SK-N-SH treated with all-trans-retinoic acid at 6 μM for 48 hours (cell line): ENCODE measurements around the gene USP7.
A peak's percentile ranks its signal among the peaks of the same experiment; 100 is the strongest.

ENCODE experiments used
- ATAC-seq: fragments of 200-7000 bp; cut with Tn5 transposase; 3 replicates; pipeline ENCODE4 v1.9.1; 2020; ENCODE audit warnings: mild to moderate bottlenecking, moderate library complexity
- ARNTL ChIP-seq: fragments of 450-650 bp; formaldehyde crosslinking; IDR thresholded peaks from 2 replicates; pipeline ENCODE4 v1.5.0; 2020; ENCODE audit warnings: low read depth, mild to moderate bottlenecking, moderate library complexity, borderline replicate concordance
- BACH2 ChIP-seq: fragments of 250-450 bp; sonication (Bioruptor Pico); IDR thresholded peaks from 2 replicates; pipeline ENCODE4 v1.9.0; 2021; ENCODE audit warnings: mild to moderate bottlenecking, borderline replicate concordance
- CREB5 ChIP-seq: fragments of 250-450 bp; sonication (Bioruptor Pico); IDR thresholded peaks from 2 replicates; pipeline ENCODE4 v1.5.1; 2020; ENCODE audit warnings: low read depth, mild to moderate bottlenecking, moderate library complexity
- CSDC2 ChIP-seq: fragments of 250-450 bp; sonication (Bioruptor Pico); IDR thresholded peaks from 2 replicates; pipeline ENCODE4 v1.5.0; 2020; ENCODE audit warnings: mild to moderate bottlenecking, moderate library complexity
- CSRNP3 ChIP-seq: fragments of 250-450 bp; sonication (Bioruptor Pico); IDR thresholded peaks from 2 replicates; pipeline ENCODE4 v1.5.1; 2021; ENCODE audit warnings: mild to moderate bottlenecking, moderate library complexity
- ESRRG ChIP-seq: fragments of 250-450 bp; sonication (Bioruptor Pico); IDR thresholded peaks from 2 replicates; pipeline ENCODE4 v1.6.1; 2021; ENCODE audit warnings: mild to moderate bottlenecking
- ISL1 ChIP-seq: fragments of 250-450 bp; sonication (Bioruptor Pico); IDR thresholded peaks from 2 replicates; pipeline ENCODE4 v2.1.2; 2022; ENCODE audit warnings: mild to moderate bottlenecking, moderate library complexity
- OSR1 ChIP-seq: fragments of 250-450 bp; sonication (Bioruptor Pico); IDR thresholded peaks from 2 replicates; pipeline ENCODE4 v1.8.0; 2022; ENCODE audit warnings: moderate library complexity, mild to moderate bottlenecking, inconsistent platforms
- PATZ1 ChIP-seq: fragments of 250-450 bp; sonication (Bioruptor Pico); IDR thresholded peaks from 2 replicates; pipeline ENCODE4 v1.8.0; 2020; ENCODE audit warnings: mild to moderate bottlenecking, moderate library complexity, borderline replicate concordance
- POU6F1 ChIP-seq: fragments of 250-450 bp; sonication (Bioruptor Pico); IDR thresholded peaks from 2 replicates; pipeline ENCODE4 v1.8.0; 2021; ENCODE audit warnings: low read depth, mild to moderate bottlenecking, moderate library complexity, borderline replicate concordance
- PPARA ChIP-seq: fragments of 250-450 bp; sonication (Bioruptor Pico); IDR thresholded peaks from 2 replicates; pipeline ENCODE4 v1.5.0; 2020; ENCODE audit warnings: mild to moderate bottlenecking, borderline replicate concordance
- RARB ChIP-seq: fragments of 250-450 bp; sonication (Bioruptor Pico); IDR thresholded peaks from 2 replicates; pipeline ENCODE4 v1.8.0; 2021; ENCODE audit warnings: mild to moderate bottlenecking, moderate library complexity
- SNAI2 ChIP-seq: fragments of 250-450 bp; sonication (Bioruptor Pico); IDR thresholded peaks from 2 replicates; pipeline ENCODE4 v1.5.0; 2020; ENCODE audit warnings: mild to moderate bottlenecking, moderate library complexity
- TCF4 ChIP-seq: fragments of 250-450 bp; sonication (Bioruptor Pico); IDR thresholded peaks from 2 replicates; pipeline ENCODE4 v1.8.0; 2021; ENCODE audit warnings: mild to moderate bottlenecking, moderate library complexity, borderline replicate concordance
- TOX ChIP-seq: fragments of 250-450 bp; sonication (Bioruptor Pico); IDR thresholded peaks from 2 replicates; pipeline ENCODE4 v1.8.0; 2021; ENCODE audit warnings: mild to moderate bottlenecking, moderate library complexity, borderline replicate concordance
- TSHZ2 ChIP-seq: fragments of 250-450 bp; sonication (Bioruptor Pico); IDR thresholded peaks from 2 replicates; pipeline ENCODE4 v1.5.0; 2020; ENCODE audit warnings: mild to moderate bottlenecking, moderate library complexity
- ZC3H10 ChIP-seq: fragments of 250-450 bp; sonication (Bioruptor Pico); IDR thresholded peaks from 2 replicates; pipeline ENCODE4 v1.5.1; 2021; ENCODE audit warnings: mild to moderate bottlenecking, moderate library complexity
- ZFP3 ChIP-seq: fragments of 250-450 bp; sonication (Bioruptor Pico); IDR thresholded peaks from 2 replicates; pipeline ENCODE4 v1.5.0; 2020; ENCODE audit warnings: mild to moderate bottlenecking, moderate library complexity
- ZFP30 ChIP-seq: fragments of 450-650 bp; formaldehyde crosslinking; IDR thresholded peaks from 2 replicates; pipeline ENCODE4 v1.5.0; 2022; ENCODE audit warnings: mild to moderate bottlenecking, moderate library complexity
- ZNF565 ChIP-seq: fragments of 450-650 bp; formaldehyde crosslinking; conservative IDR thresholded peaks from 2 replicates; pipeline ENCODE4 v1.5.0; 2020; ENCODE audit warnings: low read depth, mild to moderate bottlenecking, moderate library complexity
- ZNF8 ChIP-seq: fragments of 450-650 bp; formaldehyde crosslinking; IDR thresholded peaks from 2 replicates; pipeline ENCODE4 v1.5.0; 2020; ENCODE audit warnings: mild to moderate bottlenecking, moderate library complexity

USP7 gene

GRCh38 chr16:8867932-8868415 lies 95.7 kb downstream of the USP7 start:
- peak; percentile 0; the same call in 1 of the 3 replicates for ATAC-seq
- TF ChIP-seq RARB (CRISPR knock-in tag) (no peak), ZFP3 (CRISPR knock-in tag) (peak; percentile 83), ZC3H10 (no peak)

GRCh38 chr16:8867216-8867931 lies 96.3 kb downstream of the USP7 start:
- ATAC-seq = peak; percentile 31
- TF ChIP-seq ARNTL (CRISPR knock-in tag) = no peak
- TF ChIP-seq CREB5 (CRISPR knock-in tag) = no peak
- TF ChIP-seq CSRNP3 (CRISPR knock-in tag) = no peak
- TF ChIP-seq OSR1 (CRISPR knock-in tag) = no peak
- TF ChIP-seq ZFP3 (CRISPR knock-in tag) = no peak
- TF ChIP-seq BACH2 (CRISPR knock-in tag) = no peak
- no peak for TF ChIP-seq PPARA (CRISPR knock-in tag)
- no peak for TF ChIP-seq ZC3H10
- TF ChIP-seq ZNF565 (CRISPR knock-in tag) = no peak
- no peak for TF ChIP-seq ISL1 (CRISPR knock-in tag)
- TF ChIP-seq, all 23 proteins: peak for 0

- no peak for ATAC-seq
Observed at GRCh38 chr16:8866884-8867215, 96.9 kb downstream of the USP7 start.

GRCh38 chr16:8866118-8866883 lies 97.4 kb downstream of the USP7 start:
- no peak for ATAC-seq
- no peak for TF ChIP-seq TCF4 (CRISPR knock-in tag)
- TF ChIP-seq ESRRG (CRISPR knock-in tag) = no peak
- no peak for TF ChIP-seq SNAI2 (CRISPR knock-in tag)
- no peak for TF ChIP-seq PPARA (CRISPR knock-in tag)
- no peak for TF ChIP-seq TOX (CRISPR knock-in tag)
- TF ChIP-seq ZC3H10 = no peak
- TF ChIP-seq BACH2 (CRISPR knock-in tag) = no peak
- TF ChIP-seq ARNTL (CRISPR knock-in tag) = no peak
- TF ChIP-seq CSRNP3 (CRISPR knock-in tag) = no peak
- no peak for TF ChIP-seq POU6F1 (CRISPR knock-in tag)
- no peak for TF ChIP-seq CREB5 (CRISPR knock-in tag)
- TF ChIP-seq TSHZ2 (CRISPR knock-in tag) = no peak
- TF ChIP-seq RARB (CRISPR knock-in tag) = no peak
- no peak for TF ChIP-seq ZFP30
- no peak for TF ChIP-seq PATZ1 (CRISPR knock-in tag)
- no peak for TF ChIP-seq ZNF8
- no peak for TF ChIP-seq CSDC2 (CRISPR knock-in tag)
- no peak for TF ChIP-seq ZNF565 (CRISPR knock-in tag)

More at GRCh38 chr16:8866884-8867215, 96.9 kb downstream of the USP7 start:
- no peak for TF ChIP-seq ESRRG (CRISPR knock-in tag)
- TF ChIP-seq, all 23 proteins: peak for 0
